Measurements from ENCODE around the gene DGCR6L. TPM values are rescaled to one million over a fixed set of nuclear protein-coding genes. Genes with fewer than 3 reads are reported as not detected.
"Not testable (repeated sequence)": the region's sequence is repeated elsewhere in the genome, so short reads cannot be mapped to it uniquely, and the experiment has no call there.

DGCR6L gene
- total RNA-seq, 1 experiment from 2014 or later, result 38.6 TPM

GRCh38 chr22:20360866-20361751 is 41.2 kb upstream of the DGCR6L start:
- not testable (repeated sequence) for H3K23ac ChIP-seq (ENCODE audit: insufficient read length, low read depth, low read length); H3K9ac ChIP-seq (ENCODE audit: extremely low read depth, insufficient read length, low read length); H3T11ph ChIP-seq (ENCODE audit: low read length); H2BK15ac ChIP-seq (ENCODE audit: low read depth, low read length); H2BK120ac ChIP-seq (ENCODE audit: low read depth, low read length, poor library complexity, severe bottlenecking); H3K56ac ChIP-seq (ENCODE audit: insufficient read length, low read depth, low read length); H2BK20ac ChIP-seq (ENCODE audit: low read depth, low read length, poor library complexity, severe bottlenecking); H3K27me3 ChIP-seq (ENCODE audit: insufficient read depth, low read length); H3K79me1 ChIP-seq (ENCODE audit: insufficient read depth, low read depth, low read length, poor library complexity, severe bottlenecking); H2BK12ac ChIP-seq (ENCODE audit: insufficient read length, low read depth, low read length); H3K4ac ChIP-seq (ENCODE audit: low read depth, low read length); H3K9me3 Mint-ChIP-seq; H3K4me2 ChIP-seq (ENCODE audit: insufficient read depth, insufficient read length, low read length); H2AK5ac ChIP-seq (ENCODE audit: insufficient read length, low read length); H3K4me1 ChIP-seq (ENCODE audit: insufficient read depth, low read length); H4K5ac ChIP-seq (ENCODE audit: insufficient read length, low read depth, low read length); H3K14ac ChIP-seq (ENCODE audit: insufficient read depth, low read length); H4K8ac ChIP-seq (replicated peaks; ENCODE audit: insufficient read length, low read depth, low read length); H3K79me2 ChIP-seq (ENCODE audit: insufficient read depth, low read length); H3K27ac ChIP-seq (ENCODE audit: insufficient read length, low read depth, low read length); H3K36me3 Mint-ChIP-seq (ENCODE audit: insufficient read depth in 1 of 3, low read depth in 3 of 3); H3K4me1 Mint-ChIP-seq; H2AFZ ChIP-seq (ENCODE audit: low read length); H3K27ac Mint-ChIP-seq; H4K20me1 ChIP-seq (ENCODE audit: control insufficient read depth, insufficient read depth, insufficient read length); H3K23me2 ChIP-seq (ENCODE audit: insufficient read length, low read depth, low read length, poor library complexity, severe bottlenecking); H2BK5ac ChIP-seq (ENCODE audit: insufficient read length, low read length); H3K4me3 Mint-ChIP-seq; H3K9me3 ChIP-seq (ENCODE audit: control insufficient read depth, low read depth, low read length); H3K18ac ChIP-seq (ENCODE audit: insufficient read length, low read depth, low read length); H4K91ac ChIP-seq (ENCODE audit: insufficient read length, low read depth, low read length); H3K27me3 Mint-ChIP-seq (ENCODE audit: low read depth)
- DNase-seq, result peak; percentile 4
- whole genome bisulfite sequencing (ENCODE audit: extremely low coverage, insufficient read length, low lambda C conversion rate), result no CpG with 5 or more reads among the region's 145 CpGs

- not testable (repeated sequence) for H3K23me2 ChIP-seq (ENCODE audit: insufficient read length, low read depth, low read length, poor library complexity, severe bottlenecking); H4K20me1 ChIP-seq (ENCODE audit: control insufficient read depth, insufficient read depth, insufficient read length); H2BK5ac ChIP-seq (ENCODE audit: insufficient read length, low read length); H3K4ac ChIP-seq (ENCODE audit: low read depth, low read length); H3K27me3 Mint-ChIP-seq (ENCODE audit: low read depth); H3K36me3 Mint-ChIP-seq (ENCODE audit: insufficient read depth in 1 of 3, low read depth in 3 of 3); DNase-seq; H3K56ac ChIP-seq (ENCODE audit: insufficient read length, low read depth, low read length); H3K27ac Mint-ChIP-seq; H3K27ac ChIP-seq (ENCODE audit: insufficient read length, low read depth, low read length); H2BK120ac ChIP-seq (ENCODE audit: low read depth, low read length, poor library complexity, severe bottlenecking); H3T11ph ChIP-seq (ENCODE audit: low read length); H4K5ac ChIP-seq (ENCODE audit: insufficient read length, low read depth, low read length); H3K4me3 Mint-ChIP-seq; H3K4me1 Mint-ChIP-seq; H3K14ac ChIP-seq (ENCODE audit: insufficient read depth, low read length); H3K4me2 ChIP-seq (ENCODE audit: insufficient read depth, insufficient read length, low read length); H3K23ac ChIP-seq (ENCODE audit: insufficient read length, low read depth, low read length); H4K8ac ChIP-seq (replicated peaks; ENCODE audit: insufficient read length, low read depth, low read length); H2BK12ac ChIP-seq (ENCODE audit: insufficient read length, low read depth, low read length); H3K18ac ChIP-seq (ENCODE audit: insufficient read length, low read depth, low read length); H3K27me3 ChIP-seq (ENCODE audit: insufficient read depth, low read length); H3K79me2 ChIP-seq (ENCODE audit: insufficient read depth, low read length); H2AFZ ChIP-seq (ENCODE audit: low read length); H3K4me1 ChIP-seq (ENCODE audit: insufficient read depth, low read length); H2AK5ac ChIP-seq (ENCODE audit: insufficient read length, low read length); H3K79me1 ChIP-seq (ENCODE audit: insufficient read depth, low read depth, low read length, poor library complexity, severe bottlenecking); H3K9me3 Mint-ChIP-seq; H3K9ac ChIP-seq (ENCODE audit: extremely low read depth, insufficient read length, low read length); H2BK15ac ChIP-seq (ENCODE audit: low read depth, low read length); H4K91ac ChIP-seq (ENCODE audit: insufficient read length, low read depth, low read length); H2BK20ac ChIP-seq (ENCODE audit: low read depth, low read length, poor library complexity, severe bottlenecking); H3K9me3 ChIP-seq (ENCODE audit: control insufficient read depth, low read depth, low read length)
- no CpG with 5 or more reads among the region's 60 CpGs for WGBS (ENCODE audit: extremely low coverage, insufficient read length, low lambda C conversion rate)
Measured at GRCh38 chr22:20360261-20360660, 40.4 kb upstream of the DGCR6L start.

Measured in H9 (cell line).